NCI-H526 (cell line): ENCODE measurements around the gene KLHDC8A.
"Not testable (repeated sequence)": the region's sequence is repeated elsewhere in the genome, so short reads cannot be mapped to it uniquely, and the experiment has no call there.

Experiments
- DNase-seq, 2 experiments: peaks; one replicate each; lab custom pipeline; 2025; lab: John Stamatoyannopoulos, UW

The KLHDC8A gene, protein sequence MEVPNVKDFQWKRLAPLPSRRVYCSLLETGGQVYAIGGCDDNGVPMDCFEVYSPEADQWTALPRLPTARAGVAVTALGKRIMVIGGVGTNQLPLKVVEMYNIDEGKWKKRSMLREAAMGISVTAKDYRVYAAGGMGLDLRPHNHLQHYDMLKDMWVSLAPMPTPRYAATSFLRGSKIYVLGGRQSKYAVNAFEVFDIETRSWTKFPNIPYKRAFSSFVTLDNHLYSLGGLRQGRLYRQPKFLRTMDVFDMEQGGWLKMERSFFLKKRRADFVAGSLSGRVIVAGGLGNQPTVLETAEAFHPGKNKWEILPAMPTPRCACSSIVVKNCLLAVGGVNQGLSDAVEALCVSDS

DNA sequence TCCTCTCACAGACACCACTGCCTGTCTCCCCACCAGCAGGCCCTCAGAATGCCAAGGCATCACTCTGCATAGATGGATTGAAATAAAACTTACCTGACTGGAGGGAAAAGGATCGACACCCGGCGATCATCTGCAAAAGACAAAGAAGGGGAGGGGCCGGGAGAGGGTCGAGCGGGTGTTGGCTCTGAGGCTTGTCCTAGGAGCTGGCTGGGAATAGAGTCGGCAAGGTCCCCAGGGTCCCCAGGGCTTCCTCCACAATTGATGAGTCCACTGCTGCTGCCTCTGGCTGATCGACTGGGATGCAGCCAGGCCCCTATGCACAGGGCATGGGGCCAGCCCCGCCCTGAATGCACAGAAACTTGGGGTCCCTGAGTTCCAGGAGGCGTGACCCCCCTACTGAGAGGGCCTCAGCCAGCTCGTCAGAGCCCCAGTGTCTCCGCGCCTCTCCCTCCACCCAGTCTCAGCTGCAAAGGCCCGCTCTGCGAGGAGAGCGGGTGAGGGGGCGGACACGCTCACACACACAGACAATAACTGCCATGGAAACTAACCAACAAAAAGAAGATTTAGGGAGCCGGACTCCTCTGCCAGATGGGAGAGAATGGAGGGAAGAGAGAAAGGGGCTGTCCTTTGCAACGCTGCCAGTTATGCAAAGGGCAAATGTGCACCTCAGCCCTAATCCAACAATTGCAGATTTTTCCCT, at the start of gene KLHDC8A:
Gene KLHDC8A (minus strand): TSS at position 483 of the 700 bp plus-strand sequence. CDS start 13,318 bp downstream, outside the sequence.
- no peak for DNase-seq

DNA sequence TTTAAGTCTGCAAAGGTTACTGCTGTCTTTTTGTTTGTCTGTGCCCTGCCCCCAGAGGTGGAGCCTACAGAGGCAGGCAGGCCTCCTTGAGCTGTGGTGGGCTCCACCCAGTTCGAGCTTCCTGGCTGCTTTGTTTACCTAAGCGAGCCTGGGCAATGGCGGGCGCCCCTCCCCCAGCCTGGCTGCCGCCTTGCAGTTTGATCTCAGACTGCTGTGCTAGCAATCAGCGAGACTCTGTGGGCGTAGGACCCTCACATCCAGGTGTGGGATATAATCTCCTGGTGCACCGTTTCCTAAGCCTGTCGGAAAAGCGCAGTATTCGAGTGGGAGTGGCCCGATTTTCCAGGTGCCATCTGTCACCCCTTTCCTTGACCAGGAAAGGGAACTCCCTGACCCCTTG, 49.5 kb upstream of the KLHDC8A start:
- not testable (repeated sequence) for DNase-seq

DNA sequence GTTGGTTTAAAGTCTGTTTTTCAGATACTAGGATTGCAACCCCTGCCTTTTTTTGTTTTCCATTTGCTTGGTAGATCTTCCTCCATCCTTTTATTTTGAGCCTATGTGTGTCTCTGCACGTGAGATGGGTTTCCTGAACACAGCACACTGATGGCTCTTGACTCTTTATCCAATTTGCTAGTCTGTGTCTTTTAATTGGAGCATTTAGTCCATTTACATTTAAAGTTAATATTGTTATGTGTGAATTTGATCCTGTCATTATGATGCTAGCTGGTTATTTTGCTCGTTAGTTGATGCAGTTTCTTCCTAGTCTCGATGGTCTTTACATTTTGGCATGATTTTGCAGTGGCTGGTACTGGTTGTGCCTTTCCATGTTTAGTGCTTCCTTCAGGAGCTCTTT, 47.8 kb upstream of the KLHDC8A start:
- not testable (repeated sequence) for DNase-seq

DNA sequence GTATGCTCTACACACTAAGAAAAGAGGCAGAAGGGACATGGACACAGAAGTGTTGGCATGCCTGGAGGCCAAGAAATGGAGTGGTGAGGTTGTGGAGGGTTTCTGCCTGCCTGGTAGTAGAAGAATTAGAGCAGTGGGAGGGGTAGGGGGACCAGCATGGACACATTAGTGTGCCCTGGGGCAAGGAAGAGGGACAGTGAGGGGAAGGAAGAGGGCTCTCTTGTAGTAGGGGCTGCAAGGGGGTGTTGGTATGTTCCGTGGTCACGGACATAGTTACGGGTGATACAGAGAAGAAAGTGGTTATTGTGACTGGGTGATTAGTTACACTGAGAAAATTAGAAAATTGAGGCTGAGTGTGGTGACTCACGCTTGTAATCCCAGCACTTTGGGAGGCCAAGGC, 41.9 kb upstream of the KLHDC8A start:
- DNase-seq: no peak

DNA sequence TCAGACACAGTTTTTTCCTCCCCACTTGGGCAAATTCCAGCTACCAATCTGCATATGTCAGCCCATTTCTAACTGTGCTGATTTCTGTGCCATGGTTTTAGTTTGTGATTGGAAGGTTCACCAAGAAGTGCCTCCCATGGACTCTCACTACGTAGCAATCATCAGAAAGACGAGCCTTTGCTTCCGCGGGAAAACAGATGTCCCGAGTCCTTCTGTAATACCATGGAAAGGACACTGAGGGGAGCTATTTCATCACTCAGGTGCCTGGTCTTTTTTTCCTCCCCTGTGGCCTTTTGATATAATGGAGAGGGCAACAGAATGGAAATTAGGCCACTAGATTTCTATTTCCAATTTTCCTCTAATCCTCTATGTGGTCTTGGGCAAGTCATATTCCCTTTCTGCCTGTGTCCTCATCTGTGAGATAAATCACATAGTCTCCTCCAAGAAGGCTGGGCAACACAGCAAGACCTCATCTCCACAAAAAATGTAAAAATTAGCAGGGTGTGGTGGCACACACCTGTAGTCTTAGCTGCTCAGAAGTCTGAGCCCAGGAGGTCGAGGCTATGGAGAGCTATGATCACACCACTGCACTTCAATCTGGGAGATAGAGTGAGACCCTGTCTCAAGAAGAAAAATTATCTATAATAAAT, 40.4 kb upstream of the KLHDC8A start:
- peak; percentile 55 to 74 for DNase-seq

DNA sequence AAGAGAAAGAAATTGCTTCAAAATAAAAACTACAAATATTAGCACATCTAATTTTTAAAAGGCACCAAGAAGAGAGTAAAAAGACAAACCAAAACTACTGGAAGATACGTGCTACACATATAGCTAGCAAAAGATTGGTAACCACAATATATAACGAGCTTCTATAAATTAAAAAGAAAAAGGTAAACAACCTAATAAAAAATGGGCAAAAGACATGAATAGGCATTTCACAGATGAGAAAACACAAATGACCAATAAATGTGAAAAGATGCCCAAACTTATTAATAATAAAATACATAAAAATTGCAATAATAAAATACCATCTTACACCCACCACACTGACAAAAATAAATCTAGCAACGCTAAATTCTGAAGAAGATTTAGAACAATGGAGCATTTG, 38.9 kb upstream of the KLHDC8A start:
- no peak for DNase-seq

DNA sequence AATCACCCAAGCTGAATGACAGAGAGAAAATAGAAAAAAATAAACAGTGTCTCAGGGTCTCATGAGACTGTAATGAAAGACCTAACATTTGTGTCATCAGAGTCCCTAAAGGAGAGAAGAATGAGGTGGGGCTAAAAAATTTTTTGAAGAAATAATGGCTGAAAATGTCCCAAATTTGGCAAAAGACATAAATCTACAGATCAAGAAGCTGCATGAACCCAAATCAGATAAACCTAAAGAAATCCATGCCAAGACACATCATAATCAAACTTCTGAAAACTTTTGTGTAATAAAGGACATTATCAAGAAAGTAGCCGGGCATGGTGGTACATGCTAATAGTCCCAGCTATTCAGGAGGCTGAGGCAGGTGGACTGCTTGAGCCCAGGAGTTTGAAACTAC, 35.9 kb upstream of the KLHDC8A start:
- no peak for DNase-seq

DNA sequence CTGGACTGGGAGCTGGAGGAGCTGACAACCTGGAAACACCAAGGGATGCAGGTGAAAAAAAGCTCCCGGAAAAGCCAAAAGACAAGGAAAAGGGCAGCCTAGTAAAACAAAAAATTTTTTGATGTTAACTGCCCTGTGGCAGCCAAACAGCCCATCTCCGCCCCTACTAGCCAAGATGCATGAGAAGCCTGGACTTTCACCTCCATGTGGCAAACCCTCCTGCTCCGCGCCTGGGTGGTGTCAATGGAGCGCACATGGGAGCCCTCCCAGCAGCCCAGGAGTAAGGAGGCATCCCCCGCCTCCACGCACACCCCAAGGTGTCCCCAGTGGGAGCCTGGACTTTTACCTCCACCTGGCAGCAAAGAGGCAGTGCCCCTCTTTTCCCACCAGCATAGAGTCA, 34.7 kb upstream of the KLHDC8A start:
- DNase-seq: no peak

DNA sequence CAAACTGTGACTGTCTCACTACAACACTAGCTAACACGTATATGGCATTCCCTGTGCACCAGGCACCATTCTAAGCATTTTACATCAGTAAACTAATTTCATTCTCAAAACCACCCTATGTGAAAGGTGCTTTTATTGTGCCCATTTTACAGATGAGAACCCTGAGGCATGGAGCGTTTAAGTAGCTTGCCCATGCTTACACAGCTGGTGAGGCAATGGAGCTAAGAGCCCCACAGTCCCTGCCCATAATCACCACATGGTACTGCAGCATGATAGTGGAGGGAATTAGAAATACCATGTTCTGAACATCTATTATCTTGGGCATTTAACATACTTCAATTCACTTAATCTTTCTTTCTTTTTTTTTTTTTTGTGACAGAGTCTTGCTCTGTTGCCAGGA, 31.1 kb upstream of the KLHDC8A start:
- no peak for DNase-seq

DNA sequence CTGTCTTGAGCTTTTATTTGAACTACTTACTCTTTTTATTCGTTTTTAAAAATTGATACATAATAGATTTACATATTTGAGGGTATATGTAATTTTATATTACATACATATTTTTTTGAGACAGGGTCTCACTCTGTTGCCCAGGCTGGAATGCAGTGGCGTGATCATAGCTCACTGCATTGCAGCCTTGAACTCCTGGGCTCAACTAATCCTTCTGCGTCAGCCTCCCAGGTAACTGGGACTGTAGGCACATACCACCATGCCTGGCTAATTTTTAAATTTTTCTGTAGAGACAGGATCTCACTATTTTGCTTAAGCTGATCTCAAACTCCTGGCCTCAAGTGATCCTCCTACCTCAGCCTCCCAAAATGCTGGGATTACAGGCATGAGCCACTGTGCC, 26.3 kb upstream of the KLHDC8A start:
- DNase-seq: not testable (repeated sequence)

DNA sequence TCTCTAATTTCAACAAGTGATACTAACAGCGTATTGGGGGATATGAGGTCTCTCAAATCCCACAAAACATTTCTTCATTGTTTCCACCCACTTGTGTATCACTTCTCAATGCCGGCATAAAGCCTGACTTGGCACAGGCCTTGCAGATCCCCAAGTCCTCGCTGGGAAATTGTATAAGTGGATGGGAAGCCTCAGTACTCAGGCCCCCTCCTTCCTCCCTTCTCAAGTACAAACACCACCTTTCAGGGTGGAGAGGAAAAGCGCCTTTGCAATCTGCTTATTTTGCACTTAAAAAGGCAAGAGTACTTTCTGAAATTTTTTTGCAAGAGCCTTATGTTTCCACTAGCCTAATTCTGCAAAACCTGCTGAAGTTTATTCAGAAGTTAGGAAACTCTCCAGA, 25.8 kb upstream of the KLHDC8A start:
- DNase-seq: no peak

DNA sequence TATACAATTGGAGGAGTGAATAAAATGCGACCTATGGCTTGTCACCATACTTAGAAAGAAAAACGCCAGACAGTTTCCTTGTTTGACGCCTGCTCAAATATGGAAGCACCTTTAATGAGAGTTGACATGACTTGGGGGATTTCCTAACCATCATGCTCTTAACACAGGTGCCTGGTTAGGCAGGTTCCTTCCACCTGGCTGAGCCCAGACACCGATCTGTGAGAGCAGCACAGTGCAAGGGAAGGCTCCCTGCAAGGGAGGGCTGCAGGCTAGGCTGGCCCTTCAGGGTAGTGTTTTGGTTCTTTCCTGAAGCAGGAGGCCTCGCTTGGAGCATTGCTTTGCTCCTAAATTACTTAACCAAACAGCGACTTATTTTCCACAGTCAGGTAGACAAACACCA, 24.6 kb upstream of the KLHDC8A start:
- DNase-seq: no peak

DNA sequence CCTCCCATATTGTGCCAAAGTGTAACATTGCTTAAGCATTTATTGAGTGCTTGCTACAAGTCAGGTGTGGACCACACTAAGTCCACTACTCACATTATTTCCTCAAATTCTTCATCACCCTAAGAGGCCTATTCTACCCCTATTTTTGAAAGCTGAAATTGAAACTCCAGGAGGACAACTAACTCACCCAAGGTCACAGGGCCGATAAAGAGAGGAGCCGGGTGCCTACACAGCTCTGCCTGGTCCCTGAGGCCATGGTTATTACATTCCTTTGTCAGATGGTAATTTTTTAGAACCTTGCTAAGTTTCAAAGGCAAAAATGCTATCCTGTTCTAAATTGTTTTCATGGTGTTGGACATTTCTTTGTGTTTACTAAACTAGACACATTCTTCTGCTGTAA, 24.2 kb upstream of the KLHDC8A start:
- no peak for DNase-seq

DNA sequence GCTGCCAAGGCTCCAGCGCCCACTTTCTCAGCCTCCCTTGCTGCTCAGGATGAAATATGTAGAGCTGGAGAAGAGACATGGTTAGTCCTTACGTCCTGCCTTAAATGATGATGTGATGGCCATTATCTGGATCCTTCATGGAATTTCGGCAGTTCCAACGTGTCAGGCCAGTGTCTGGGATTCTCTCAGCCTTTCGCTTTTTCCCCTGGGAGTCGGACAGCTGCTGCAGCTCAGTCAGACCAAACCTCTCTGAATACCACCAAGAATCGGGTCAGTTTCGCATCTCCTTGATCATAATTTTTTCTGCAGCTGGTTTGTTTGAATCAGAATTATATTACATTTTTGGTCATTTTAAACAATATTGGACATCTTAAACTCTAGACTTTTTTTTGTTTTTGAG, 22.3 kb upstream of the KLHDC8A start:
- no peak for DNase-seq

DNA sequence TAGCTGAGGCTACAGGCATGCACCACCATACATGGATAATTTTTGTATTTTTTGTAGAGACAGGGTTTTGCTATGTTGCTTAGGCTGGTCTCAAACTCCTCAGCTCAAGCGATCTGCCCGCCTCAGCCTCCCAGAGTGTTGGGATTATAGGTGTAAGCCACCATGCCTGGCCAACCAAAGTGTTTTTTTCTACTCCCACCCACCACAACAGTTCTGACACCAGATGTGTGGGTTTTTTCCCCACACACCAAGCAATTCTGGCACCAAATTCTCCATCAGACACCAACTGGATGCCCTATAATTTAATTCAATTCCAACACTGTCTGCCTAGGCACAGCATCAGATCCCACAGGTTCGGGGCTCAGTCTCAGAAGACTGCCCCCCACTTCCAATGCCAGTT, 20.6 kb upstream of the KLHDC8A start:
- no peak for DNase-seq

DNA sequence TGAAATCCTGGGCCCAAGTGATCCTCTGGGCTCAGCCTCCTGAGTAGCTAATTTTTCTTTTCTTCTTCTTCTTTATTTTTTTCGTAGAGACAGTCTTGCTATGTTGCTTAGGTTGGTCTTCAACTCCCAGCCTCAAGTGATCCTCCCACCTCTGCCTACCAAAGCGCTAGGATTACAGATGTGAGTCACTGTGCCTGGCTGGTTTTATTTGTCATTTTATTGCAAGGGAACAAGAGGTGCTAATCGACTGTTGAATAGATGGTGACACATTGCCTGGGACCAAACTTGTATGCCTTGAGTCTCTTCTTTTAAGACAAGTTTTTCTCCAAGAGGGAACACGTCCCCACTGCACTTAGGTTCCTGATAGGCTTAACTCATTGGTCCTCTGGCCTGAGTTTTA, 20.0 kb upstream of the KLHDC8A start:
- DNase-seq: no peak

DNA sequence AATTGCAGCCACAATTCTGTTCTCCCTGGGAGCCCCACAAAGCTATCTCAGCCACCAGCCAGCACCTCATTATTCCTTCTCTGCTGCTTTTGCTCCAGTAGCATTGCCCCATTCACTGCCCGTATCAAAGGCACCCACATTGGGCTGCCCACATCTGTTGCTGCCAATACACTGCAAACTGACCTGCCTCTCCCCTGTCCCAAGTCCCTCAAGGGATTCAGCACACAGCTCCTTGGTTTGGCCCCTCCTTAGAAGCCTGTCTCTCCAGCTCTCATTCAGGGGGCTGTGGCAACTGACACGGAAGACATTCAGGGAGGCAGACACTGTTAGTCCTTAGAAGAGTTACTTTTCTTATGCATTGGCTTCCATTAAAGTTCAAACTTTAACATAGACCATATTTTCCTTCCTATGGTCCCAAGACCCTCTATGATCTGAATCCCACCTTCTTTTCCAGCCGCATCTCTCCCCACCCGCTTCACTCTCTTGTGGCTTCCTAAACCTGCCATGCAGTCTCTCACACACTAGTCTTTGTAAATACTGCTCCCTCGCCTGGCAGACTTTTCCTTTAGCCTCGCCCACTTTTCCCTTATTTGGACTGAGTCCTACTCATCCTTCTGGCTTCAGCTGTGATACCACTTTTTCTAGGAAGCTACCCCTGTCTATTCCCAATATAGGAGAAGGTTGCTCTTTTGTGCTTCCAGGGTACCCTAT, 19.3 kb upstream of the KLHDC8A start:
- DNase-seq: peak; percentile 35 to 56

DNA sequence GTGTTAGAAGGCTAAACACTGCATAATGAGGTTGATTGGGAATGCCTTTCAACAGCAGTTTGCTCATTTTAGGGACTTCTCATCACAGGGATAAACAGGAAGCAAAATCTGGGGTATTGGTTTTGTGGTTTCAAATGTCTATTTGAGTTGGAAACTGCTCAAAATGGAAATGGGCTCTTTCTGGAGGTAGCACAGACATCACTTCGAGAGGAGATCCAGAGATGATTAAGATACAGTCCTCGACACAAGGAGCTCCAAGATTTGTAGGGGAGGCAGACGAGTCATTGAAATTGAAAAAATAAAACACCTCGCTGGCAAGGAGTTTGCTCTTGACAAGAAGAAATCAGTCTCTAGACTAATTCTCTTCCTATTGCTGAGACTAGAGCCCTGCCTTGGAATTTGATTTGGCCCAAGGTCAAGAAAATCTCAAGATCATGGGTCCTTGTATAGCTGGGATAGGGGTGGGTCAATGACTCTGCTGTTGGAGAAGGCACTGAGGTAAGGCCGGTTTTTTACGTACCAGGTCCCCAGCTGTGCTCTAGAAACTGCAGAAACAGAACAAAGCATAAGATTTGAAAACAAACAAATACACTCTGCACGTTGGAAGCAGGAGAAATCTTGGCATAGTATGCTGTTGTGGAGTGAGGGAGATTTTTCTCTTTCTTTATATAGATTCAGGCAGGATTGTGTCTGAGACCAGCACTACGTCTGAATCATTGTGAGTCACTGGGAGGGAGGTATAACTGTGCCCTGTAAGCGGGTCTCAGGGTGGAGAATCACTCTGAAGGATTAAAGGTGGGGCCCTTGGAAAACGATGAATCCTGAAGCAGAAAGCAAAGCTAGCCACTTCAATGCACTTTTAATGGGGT, 17.7 kb upstream of the KLHDC8A start:
- no peak for DNase-seq

DNA sequence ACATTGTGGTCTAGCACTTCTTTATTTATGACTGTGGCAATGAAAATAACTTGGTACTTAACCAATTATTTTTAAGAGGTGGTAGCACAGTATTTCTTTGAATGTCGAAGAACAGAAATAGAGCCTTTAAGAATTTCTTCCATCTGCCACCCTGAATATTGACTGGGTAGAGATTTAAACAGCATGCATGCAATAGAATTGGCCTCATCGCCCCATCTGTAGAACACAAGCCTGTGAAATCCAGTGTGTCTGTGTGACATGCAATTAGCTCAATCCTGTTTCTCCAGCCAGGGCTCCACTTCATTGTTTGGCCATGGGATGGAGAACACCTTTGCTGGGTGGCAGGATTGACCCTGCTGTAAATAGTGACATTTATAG, 17.1 kb upstream of the KLHDC8A start:
- no peak for DNase-seq

DNA sequence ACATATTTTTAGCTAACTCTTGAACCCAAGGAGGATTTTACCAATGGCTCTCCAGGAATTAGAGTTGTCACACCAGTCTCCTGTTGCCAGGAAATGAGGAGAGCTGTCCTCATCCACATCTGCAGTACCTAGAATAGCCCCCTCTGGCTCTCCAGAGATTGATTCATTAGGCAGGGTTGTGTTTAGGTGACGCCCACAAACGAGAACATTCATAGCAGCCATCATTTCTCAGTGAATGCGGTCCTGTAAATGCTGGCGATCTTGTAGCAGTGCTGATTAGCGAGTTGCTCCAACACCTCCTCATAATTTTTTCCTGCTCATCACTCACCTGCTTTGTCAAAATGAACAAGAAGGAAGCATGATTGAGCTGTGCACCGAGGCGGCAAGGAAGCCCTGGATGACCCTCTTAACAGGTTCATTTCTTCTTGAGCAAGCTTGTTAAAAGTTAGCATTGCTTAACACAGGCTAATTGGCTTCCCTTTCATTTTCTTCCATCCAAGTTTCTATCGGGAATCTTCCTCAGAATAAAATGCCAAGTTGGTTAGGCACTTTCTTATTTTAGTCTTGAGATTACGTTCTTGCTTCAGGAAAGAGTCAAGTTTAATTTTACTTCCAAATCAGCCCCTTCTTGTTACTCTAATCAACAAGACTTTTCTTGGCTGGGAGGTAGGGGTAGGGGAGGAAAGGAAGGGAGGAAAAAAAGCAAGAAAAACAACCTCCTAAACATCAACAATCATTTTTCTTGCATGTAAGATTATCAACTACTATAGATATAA, 16.5 kb upstream of the KLHDC8A start:
- no peak for DNase-seq
